ENCODE measurements around the gene AGPS. TPM values are rescaled to one million over a fixed set of nuclear protein-coding genes. Genes with fewer than 3 reads are reported as not detected.

The AGPS gene
- total and polyA plus RNA-seq, 9 of the 15 experiments (the other 6 are each of a cell fraction or from before 2014, with no cell fraction given): 15.5 to 211 (median 63.1) TPM

GRCh38 chr2:177402096-177402495 lies 9.5 kb downstream of the AGPS start (continued):
- TF ChIP-seq ZNF609 (CRISPR knock-in tag; IDR thresholded peaks at IDR 0.05; ENCODE audit: borderline replicate concordance) (no peak), KAT8 (IDR thresholded peaks at IDR 0.05; ENCODE audit: low read depth) (no peak), ZBTB33 (CRISPR knock-in tag; IDR thresholded peaks at IDR 0.05) (no peak), HNRNPK (IDR thresholded peaks at IDR 0.05; ENCODE audit: low read depth, low read length, poor library complexity, severe bottlenecking) (no peak), ZNF583 (CRISPR knock-in tag; IDR thresholded peaks at IDR 0.05) (no peak), ZNF444 (CRISPR knock-in tag; IDR thresholded peaks at IDR 0.05) (no peak), ZNF507 (tag; conservative IDR thresholded peaks at IDR 0.05) (no peak), ZKSCAN3 (CRISPR knock-in tag; IDR thresholded peaks at IDR 0.05) (no peak)
